PC-3 (cell line): ENCODE measurements around the gene PSMC5. TPM values are rescaled to one million over a fixed set of nuclear protein-coding genes. Genes with fewer than 3 reads are reported as not detected.
"Not testable (repeated sequence)": the region's sequence is repeated elsewhere in the genome, so short reads cannot be mapped to it uniquely, and the experiment has no call there.

Experiments used
- ATAC-seq: fragments of 200-7000 bp; cut with Tn5 transposase; 2 replicates; pipeline ENCODE4 v1.9.1; 2020; ENCODE audit warnings: mild to moderate bottlenecking, moderate library complexity
- BruUV-seq: library from RNA; stranded (reverse); fragments of 400-500 nt; replicated peaks from 2 replicates; lab custom pipeline; 2021; lab: Mats Ljungman, UMichigan
- CTCF ChIA-PET: fragments of 300-600 bp; sonication (Branson Sonifier 250); formaldehyde crosslinking; loops from one replicate; lab custom pipeline; 2022; ENCODE audit warnings: antibody characterized with exemption; lab: Charles Lee
- POLR2A ChIA-PET: fragments of 300-600 bp; sonication (Branson Sonifier 250); formaldehyde crosslinking; loops from one replicate; lab custom pipeline; 2022; ENCODE audit warnings: antibody characterized with exemption; ENCODE audit not compliant: unreplicated experiment; lab: Charles Lee
- DNase-seq: peaks from one replicate; pipeline ENCODE4 v3.0.0-alpha.2; 2015
- H2AFZ ChIP-seq: fragments of 300-600 bp; sonication (generic); 2 replicates; pipeline ENCODE4 v1.6.0; 2016; ENCODE audit warnings: antibody characterized with exemption, low read length
- H3F3A ChIP-seq: fragments of 300-600 bp; sonication (generic); one replicate; pipeline ENCODE4 v1.6.0; 2017; ENCODE audit warnings: antibody characterized with exemption, low read length, control low read depth, mild to moderate bottlenecking; ENCODE audit not compliant: unreplicated experiment
- H3K27ac ChIP-seq: fragments of 300-600 bp; sonication (generic); 2 replicates; pipeline ENCODE4 v1.5.1; 2016; ENCODE audit warnings: mild to moderate bottlenecking, low read length
- H3K27me3 ChIP-seq: fragments of 300-600 bp; sonication (generic); 2 replicates; pipeline ENCODE4 v1.6.1; 2016; ENCODE audit warnings: low read length, mixed read lengths
- H3K36me3 ChIP-seq: fragments of 300-600 bp; sonication (generic); 2 replicates; pipeline ENCODE4 v1.6.1; 2016; ENCODE audit warnings: low read depth, mixed run types, low read length, mixed read lengths
- H3K4me1 ChIP-seq: fragments of 300-600 bp; sonication (generic); 2 replicates; pipeline ENCODE4 v1.5.1; 2016; ENCODE audit warnings: low read length; ENCODE audit not compliant: insufficient read depth
- H3K4me2 ChIP-seq: fragments of 300-600 bp; sonication (generic); 2 replicates; pipeline ENCODE4 v1.6.0; 2016; ENCODE audit warnings: low read length
- H3K4me3 ChIP-seq: fragments of 300-600 bp; sonication (generic); 2 replicates; pipeline ENCODE4 v1.5.1; 2016; ENCODE audit warnings: mild to moderate bottlenecking, low read length, mixed read lengths
- H3K79me2 ChIP-seq: fragments of 300-600 bp; sonication (generic); 2 replicates; pipeline ENCODE4 v1.6.1; 2017; ENCODE audit warnings: low read length, mixed read lengths
- H3K9ac ChIP-seq: fragments of 300-600 bp; sonication (generic); 2 replicates; pipeline ENCODE4 v1.6.0; 2016; ENCODE audit warnings: mild to moderate bottlenecking, low read length
- H3K9me2 ChIP-seq: fragments of 300-600 bp; sonication (generic); replicated peaks from 2 replicates; pipeline ENCODE4 v1.6.1; 2016; ENCODE audit warnings: mixed run types, low read length, mixed read lengths
- H3K9me3 ChIP-seq: fragments of 300-600 bp; sonication (generic); 2 replicates; pipeline ENCODE4 v1.6.1; 2016; ENCODE audit warnings: low read length, mixed read lengths
- H4K20me1 ChIP-seq: fragments of 300-600 bp; sonication (generic); 2 replicates; pipeline ENCODE4 v1.6.1; 2016; ENCODE audit warnings: low read length, mixed read lengths
- CTCF ChIP-seq: fragments of 300-600 bp; sonication (generic); conservative IDR thresholded peaks from 2 replicates; pipeline ENCODE4 v1.5.1; 2017; ENCODE audit warnings: antibody characterized with exemption, low read depth, mild to moderate bottlenecking, low read length
- EZH2 ChIP-seq: fragments of 300-600 bp; sonication (generic); IDR thresholded peaks from one replicate; pipeline ENCODE4 v1.6.1; 2017; ENCODE audit warnings: antibody characterized with exemption, mild to moderate bottlenecking, low read length; ENCODE audit not compliant: unreplicated experiment
- EZH2phosphoT487 ChIP-seq: fragments of 300-600 bp; sonication (generic); IDR thresholded peaks from 2 replicates; pipeline ENCODE4 v1.6.1; 2018; ENCODE audit warnings: mild to moderate bottlenecking, antibody characterized with exemption, low read length, borderline replicate concordance
- intact Hi-C: fragments of 100-400 bp; cut with micrococcal nuclease; formaldehyde crosslinking; loops from 2 replicates; pipeline ENCODE4 v1.9.0; 2023
- total RNA-seq: library from RNA; depleted of rRNA; stranded (reverse); fragments of >200 nt; gene quantifications from 2 replicates; pipeline ENCODE4 v1.2.3, GENCODE V29; 2014; rRNA removed

The PSMC5 gene
- total RNA-seq, 1 experiment from 2014 or later: 163 TPM

GRCh38 chr17:63880706-63881105 is 53.5 kb downstream of the PSMC5 start:
- H3K4me3 ChIP-seq: no peak overlapping the region
- POLR2A ChIA-PET: no interaction called here
- intact Hi-C loops: no loop called here
- peaks cover 7% of the 10 kb centered on the region; the same call in 1 of the 2 replicates for H3K27me3 ChIP-seq
- no peak overlapping the region for H3K4me2 ChIP-seq
- CTCF ChIA-PET: interaction anchor here (0.6 kb wide), 1 partner anchor 193 kb away, joined by 3 read pairs; no protein-coding TSS in a partner anchor
- no peaks in the 10 kb centered on the region for H3K36me3 ChIP-seq
- H3F3A ChIP-seq: no peaks in the 10 kb centered on the region
- no peak overlapping the region for H3K9ac ChIP-seq
- no peaks in the 10 kb centered on the region for H3K9me2 ChIP-seq
- H3K79me2 ChIP-seq: no peaks in the 10 kb centered on the region
- no peaks in the 10 kb centered on the region for H3K4me1 ChIP-seq
- ATAC-seq (no peak), DNase-seq (no peak)
- H3K9me3 ChIP-seq: no peaks in the 10 kb centered on the region
- TF ChIP-seq EZH2 (no peak), EZH2phosphoT487 (no peak), CTCF (no peak)
- BruUV-seq: no TSS peak
- no peaks in the 10 kb centered on the region for H4K20me1 ChIP-seq
- no peak overlapping the region for H2AFZ ChIP-seq
- no peak overlapping the region for H3K27ac ChIP-seq

GRCh38 chr17:63881337-63881736 is 54.1 kb downstream of the PSMC5 start:
- H3K9ac ChIP-seq, intact Hi-C loops, H3F3A ChIP-seq, H3K9me3 ChIP-seq, H3K36me3 ChIP-seq, H3K27me3 ChIP-seq, H3K4me1 ChIP-seq, BruUV-seq, POLR2A ChIA-PET, H2AFZ ChIP-seq, H3K9me2 ChIP-seq, ATAC-seq, H3K4me2 ChIP-seq, H3K79me2 ChIP-seq, H3K27ac ChIP-seq, H3K4me3 ChIP-seq, H4K20me1 ChIP-seq, DNase-seq: not testable (repeated sequence)
- CTCF ChIA-PET: interaction anchor here (0.6 kb wide), 1 partner anchor 193 kb away, joined by 3 read pairs; no protein-coding TSS in a partner anchor
- 0 out of 2 replicates have a peak, but pooled peaks have one; percentile 13 for TF ChIP-seq CTCF

Other genes with a start within 250 kb of the PSMC5 start
- 47.9 and 70.0 TPM in 2 replicates for gene TACO1, start 226.5 kb upstream of the PSMC5 start, total RNA-seq
- gene MAP3K3, start 205.0 kb upstream of the PSMC5 start, total RNA-seq: 27.1 and 36.1 TPM in 2 replicates
- gene LIMD2, start 127.3 kb upstream of the PSMC5 start, total RNA-seq: 19.4 and 43.0 TPM in 2 replicates
- 17.9 and 26.3 TPM in 2 replicates for gene STRADA, start 85.6 kb upstream of the PSMC5 start, total RNA-seq
- 147 and 163 TPM in 2 replicates for gene CCDC47, start 53.8 kb upstream of the PSMC5 start, total RNA-seq
- gene DDX42, start 53.3 kb upstream of the PSMC5 start, total RNA-seq: 72.4 and 89.0 TPM in 2 replicates
- gene FTSJ3, start 232 bp downstream of the PSMC5 start, total RNA-seq: 82.4 and 112 TPM in 2 replicates
- 152 and 156 TPM in 2 replicates for gene SMARCD2, start 15.3 kb downstream of the PSMC5 start, total RNA-seq
- gene CSH2, start 46.2 kb downstream of the PSMC5 start, total RNA-seq: not detected in 2 replicates
- gene GH2, start 54.5 kb downstream of the PSMC5 start, total RNA-seq: not detected in 2 replicates
- gene CSH1, start 69.1 kb downstream of the PSMC5 start, total RNA-seq: not detected in 2 replicates
- not detected in 2 replicates for gene CSHL1, start 83.8 kb downstream of the PSMC5 start, total RNA-seq
- gene GH1, start 91.4 kb downstream of the PSMC5 start, total RNA-seq: not detected in 2 replicates
- not detected in 2 replicates for gene CD79B, start 104.9 kb downstream of the PSMC5 start, total RNA-seq
- gene SCN4A, start 145.5 kb downstream of the PSMC5 start, total RNA-seq: 0.06 TPM in 1 of 2 replicates, not detected in the other
- 0.77 and 1.2 TPM in 2 replicates for gene PRR29, start 170.9 kb downstream of the PSMC5 start, total RNA-seq
- gene ICAM2, start 193.2 kb downstream of the PSMC5 start, total RNA-seq: not detected in 2 replicates